GM15510 (cell line): ENCODE results near the gene KANSL3.

Experiments
- POLR2A ChIP-seq: IDR thresholded peaks from 3 replicates; pipeline ENCODE4 v1.6.1; 2011; ENCODE audit warnings: borderline replicate concordance; ENCODE audit not compliant: insufficient read length; ENCODE audit errors: extremely low read depth

KANSL3 gene

GRCh38 chr2:96633641-96634040, 4.5 kb downstream of the KANSL3 start:
- no peak for TF ChIP-seq POLR2A

GRCh38 chr2:96631804-96632435, 6.2 kb downstream of the KANSL3 start:
- TF ChIP-seq POLR2A: no peak

- no peak for TF ChIP-seq POLR2A
These were observed 11.6 kb downstream of the KANSL3 start for GRCh38 chr2:96626553-96626942.

GRCh38 chr2:96625571-96626552, 12.2 kb downstream of the KANSL3 start:
- TF ChIP-seq POLR2A: no peak

GRCh38 chr2:96623116-96623515, 15.0 kb downstream of the KANSL3 start:
- no peak for TF ChIP-seq POLR2A

- no peak for TF ChIP-seq POLR2A
These were observed 15.6 kb downstream of the KANSL3 start for GRCh38 chr2:96622544-96622943.

- no peak for TF ChIP-seq POLR2A
These were observed 19.4 kb downstream of the KANSL3 start for GRCh38 chr2:96618596-96619283.

- TF ChIP-seq POLR2A: no peak
These were observed 21.1 kb downstream of the KANSL3 start for GRCh38 chr2:96617012-96617411.

GRCh38 chr2:96616535-96616934, 21.6 kb downstream of the KANSL3 start:
- TF ChIP-seq POLR2A: no peak

- TF ChIP-seq POLR2A: no peak
These were observed 22.0 kb downstream of the KANSL3 start for GRCh38 chr2:96616128-96616527.

GRCh38 chr2:96608469-96609455, 29.4 kb downstream of the KANSL3 start:
- no peak for TF ChIP-seq POLR2A

GRCh38 chr2:96604104-96604503, 34.0 kb downstream of the KANSL3 start:
- no peak for TF ChIP-seq POLR2A

- no peak for TF ChIP-seq POLR2A
These were observed 35.7 kb downstream of the KANSL3 start for GRCh38 chr2:96602330-96602823.
